ENCODE data around the gene THAP4. TPM values are rescaled to one million over a fixed set of nuclear protein-coding genes. Genes with fewer than 3 reads are reported as not detected.

THAP4 gene
- total RNA-seq, 2 donors from 2014 or later, result 42.2 to 45.8 TPM

DNA sequence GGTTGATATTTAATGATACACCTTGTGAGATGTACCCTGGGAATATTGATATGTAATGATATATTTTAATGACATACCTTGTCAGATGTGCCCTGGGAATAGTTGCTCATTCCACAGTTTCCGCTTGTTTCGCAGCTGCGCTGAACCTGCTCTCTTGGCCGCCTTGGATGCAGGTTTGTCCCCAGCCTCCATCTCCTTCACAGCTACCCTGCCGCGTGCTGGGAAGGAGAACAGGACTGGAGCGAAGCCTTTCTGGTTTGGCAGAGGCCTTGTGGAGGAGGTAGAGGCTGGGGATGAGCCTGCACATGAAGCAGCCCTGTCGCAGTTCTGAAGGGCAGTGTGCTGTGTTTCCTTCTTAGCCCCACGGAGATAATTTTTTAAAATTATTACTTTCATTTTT is 15.2 kb upstream of the THAP4 start:
- DNase-seq (ENCODE audit: low spot score in 2 of 2) (no peak), ATAC-seq (no peak)
- Mint-ChIP-seq H3K27ac (peak overlapping the region in 1 of 2 donors; percentile 50), H3K36me3 (peaks cover 0 to 7% of the 10 kb centered on the region in 2 donors), H3K9me3 (no peaks in the 10 kb centered on the region)

DNA sequence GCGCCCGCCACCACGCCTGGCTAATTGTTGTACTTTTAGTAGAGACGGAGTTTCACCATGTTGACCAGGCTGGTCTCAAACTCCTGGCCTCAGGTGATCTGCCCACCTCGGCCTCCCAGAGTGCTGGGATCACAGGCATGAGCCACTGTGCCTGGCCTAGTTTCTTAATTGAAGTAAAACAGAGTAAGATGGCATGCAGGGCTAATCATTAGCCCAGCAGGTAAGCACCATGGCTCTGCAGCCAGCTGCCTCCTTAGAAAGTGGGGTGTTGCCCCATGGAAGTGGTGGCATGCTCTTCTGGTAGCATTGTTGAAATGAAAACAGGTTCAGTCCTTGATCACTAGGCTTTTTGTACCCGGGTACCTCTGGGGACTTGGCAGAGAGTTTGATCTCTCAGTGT is 13.0 kb upstream of the THAP4 start:
- no peak for DNase-seq (ENCODE audit: low spot score in 2 of 2)
- ATAC-seq, result no peak
- Mint-ChIP-seq H3K27ac (no peak overlapping the region), H3K36me3 (no peaks in the 10 kb centered on the region), H3K9me3 (no peaks in the 10 kb centered on the region)

DNA sequence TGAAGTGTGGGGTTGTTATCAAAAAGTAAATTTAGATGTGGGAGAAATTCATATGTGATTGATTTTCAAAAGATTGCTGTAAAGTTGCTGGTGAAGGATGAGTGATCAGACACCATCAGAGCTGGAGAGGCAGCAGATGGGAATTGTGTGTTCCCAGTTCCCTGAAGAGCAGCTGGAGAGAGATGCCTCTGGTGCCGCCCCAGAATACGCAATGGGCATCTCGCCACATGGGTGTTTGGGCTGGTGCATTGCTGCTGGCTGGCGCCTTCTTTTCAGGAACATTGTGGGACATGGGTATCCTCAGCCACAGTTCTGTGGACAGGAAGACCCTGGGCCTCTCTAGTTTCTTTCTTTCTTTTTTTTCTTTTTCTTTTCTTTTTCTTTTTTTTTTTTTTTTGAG is 12.4 kb upstream of the THAP4 start:
- Mint-ChIP-seq H3K36me3 (no peaks in the 10 kb centered on the region), H3K27ac (peak overlapping the region in 1 of 2 donors; percentile 88), H3K9me3 (no peaks in the 10 kb centered on the region)
- DNase-seq (ENCODE audit: low spot score in 2 of 2) (no peak), ATAC-seq (no peak)

DNA sequence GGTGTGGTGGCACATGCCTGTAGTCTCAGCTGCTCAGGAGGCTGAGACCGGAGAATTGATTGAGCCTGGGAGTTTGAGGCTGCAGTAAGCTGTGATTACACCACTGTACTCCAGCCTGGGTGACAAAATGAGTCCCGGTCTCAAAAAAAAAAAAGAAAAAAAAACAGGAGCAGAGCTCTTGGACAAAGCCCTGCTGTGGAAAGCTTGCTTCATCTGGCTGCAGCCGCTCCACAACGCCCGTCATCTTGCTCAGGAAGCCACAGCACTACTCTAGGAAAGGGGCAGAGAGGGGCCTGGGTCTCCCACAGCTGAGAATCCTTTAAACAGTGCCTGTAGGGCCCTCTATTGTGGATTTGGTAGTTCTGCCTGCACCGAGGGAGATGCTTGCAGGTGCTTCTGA is 11.5 kb upstream of the THAP4 start:
- ATAC-seq (no peak), DNase-seq (ENCODE audit: low spot score in 2 of 2) (no peak)
- no peak overlapping the region for H3K27ac Mint-ChIP-seq
- H3K36me3 Mint-ChIP-seq, result no peaks in the 10 kb centered on the region
- H3K9me3 Mint-ChIP-seq, result no peaks in the 10 kb centered on the region

DNA sequence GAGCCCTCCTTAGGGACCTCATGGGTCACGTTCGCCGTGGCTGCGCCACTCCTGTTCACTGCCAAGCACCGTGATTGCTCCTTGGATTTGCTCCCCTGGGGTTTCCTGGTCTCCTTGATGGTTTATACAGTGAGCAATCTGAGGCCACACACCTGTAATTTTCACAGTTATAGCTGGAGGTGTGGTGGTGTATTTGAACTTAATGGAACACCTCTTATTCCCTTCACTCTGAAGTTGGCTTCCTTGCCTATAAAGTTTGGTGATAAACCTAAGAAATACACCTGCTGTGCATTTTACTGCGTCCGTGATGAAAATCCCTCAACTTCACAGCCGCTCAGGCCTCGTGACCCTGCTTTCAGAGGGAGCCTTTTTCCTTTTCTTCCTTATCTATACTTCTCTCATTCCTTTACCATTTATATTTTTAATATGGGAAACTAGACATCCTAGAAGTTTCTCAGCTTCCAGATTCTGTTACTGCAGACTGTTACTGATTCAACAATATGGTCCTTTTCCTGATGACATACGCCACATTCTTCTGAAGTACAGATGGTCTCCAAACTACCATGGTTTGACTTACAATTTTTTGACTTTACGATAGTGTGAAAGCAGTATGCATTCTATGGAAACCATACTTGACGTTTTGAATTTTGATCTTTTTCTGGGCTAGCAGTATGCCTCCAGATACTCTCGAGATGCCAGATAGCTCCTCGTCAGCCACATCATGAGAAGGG is 9.1 kb upstream of the THAP4 start:
- ATAC-seq (no peak), DNase-seq (ENCODE audit: low spot score in 2 of 2) (no peak)
- H3K9me3 Mint-ChIP-seq, result no peaks in the 10 kb centered on the region
- no peak overlapping the region for H3K27ac Mint-ChIP-seq
- no peaks in the 10 kb centered on the region for H3K36me3 Mint-ChIP-seq

DNA sequence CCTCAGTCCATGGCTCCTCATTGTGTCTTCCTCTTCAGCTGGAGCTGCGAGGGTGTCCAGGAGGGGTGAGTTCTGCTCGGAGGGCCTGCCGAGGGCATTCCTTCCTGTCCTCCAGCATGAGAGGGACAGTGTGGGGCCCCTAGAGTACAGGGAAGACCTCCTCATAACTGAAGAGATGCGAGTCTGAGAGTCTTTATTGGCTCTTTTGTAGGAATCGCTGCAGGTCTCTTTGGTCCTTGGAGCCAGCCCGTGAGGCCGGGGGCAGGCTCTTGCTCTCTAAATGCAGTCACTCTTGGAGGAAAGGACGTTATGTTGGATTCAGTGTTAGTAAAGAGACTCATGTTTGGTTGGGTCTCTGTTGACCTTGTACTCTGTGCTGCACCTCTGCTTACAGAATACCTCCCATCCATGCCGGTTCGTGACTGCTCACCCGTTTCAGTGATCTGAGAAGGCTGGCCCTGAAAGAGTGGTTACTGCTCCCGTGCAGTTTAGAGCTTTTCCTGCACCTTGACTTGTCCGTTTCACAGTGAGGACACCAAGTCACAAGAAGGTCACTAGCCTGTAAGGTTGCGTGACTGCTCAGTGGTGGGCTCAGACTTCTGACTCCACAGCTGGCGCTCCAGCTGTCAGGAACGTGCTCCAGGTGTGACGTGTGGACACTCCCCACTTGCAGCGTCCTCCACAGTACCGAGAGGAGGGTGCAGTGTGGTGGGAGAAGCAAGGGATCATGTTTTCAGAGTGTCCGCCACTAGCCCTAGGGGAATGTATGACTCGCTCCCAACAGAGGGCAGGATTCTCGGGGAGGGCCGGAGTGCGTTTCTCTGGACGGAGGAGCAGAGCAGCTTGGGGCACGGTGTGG is 8.3 kb upstream of the THAP4 start:
- peaks cover 0 to 2% of the 10 kb centered on the region in 2 donors for H3K9me3 Mint-ChIP-seq
- no peak overlapping the region for H3K27ac Mint-ChIP-seq
- DNase-seq (ENCODE audit: low spot score in 2 of 2) (no peak), ATAC-seq (no peak)
- H3K36me3 Mint-ChIP-seq, result peaks cover 0 to 6% of the 10 kb centered on the region in 2 donors

DNA sequence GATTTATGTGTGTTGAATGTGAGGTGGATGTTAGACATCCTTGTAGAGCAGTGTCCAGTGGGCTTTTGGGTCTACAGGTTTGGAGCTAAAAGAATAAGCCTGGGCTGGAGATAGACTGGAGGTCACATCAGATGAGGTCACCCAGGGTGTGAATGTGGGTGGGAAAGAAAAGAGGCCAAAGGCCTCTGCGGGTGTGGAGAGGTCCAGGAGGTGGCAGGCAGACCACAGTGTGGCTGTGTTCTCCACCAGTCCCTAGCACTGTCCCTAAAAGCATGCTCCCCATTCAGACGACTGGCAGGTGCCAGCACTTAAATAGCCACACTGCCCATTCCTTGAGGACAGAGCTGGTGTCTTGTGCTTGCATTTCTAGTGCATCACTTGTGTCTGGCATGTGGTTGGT is 4.7 kb upstream of the THAP4 start:
- peaks cover 0 to 3% of the 10 kb centered on the region in 2 donors for H3K9me3 Mint-ChIP-seq
- DNase-seq (ENCODE audit: low spot score in 2 of 2) (no peak), ATAC-seq (no peak)
- peak overlapping the region in 1 of 2 donors; percentile 2 for H3K27ac Mint-ChIP-seq
- peaks cover 5 to 29% of the 10 kb centered on the region in 2 donors for H3K36me3 Mint-ChIP-seq

DNA sequence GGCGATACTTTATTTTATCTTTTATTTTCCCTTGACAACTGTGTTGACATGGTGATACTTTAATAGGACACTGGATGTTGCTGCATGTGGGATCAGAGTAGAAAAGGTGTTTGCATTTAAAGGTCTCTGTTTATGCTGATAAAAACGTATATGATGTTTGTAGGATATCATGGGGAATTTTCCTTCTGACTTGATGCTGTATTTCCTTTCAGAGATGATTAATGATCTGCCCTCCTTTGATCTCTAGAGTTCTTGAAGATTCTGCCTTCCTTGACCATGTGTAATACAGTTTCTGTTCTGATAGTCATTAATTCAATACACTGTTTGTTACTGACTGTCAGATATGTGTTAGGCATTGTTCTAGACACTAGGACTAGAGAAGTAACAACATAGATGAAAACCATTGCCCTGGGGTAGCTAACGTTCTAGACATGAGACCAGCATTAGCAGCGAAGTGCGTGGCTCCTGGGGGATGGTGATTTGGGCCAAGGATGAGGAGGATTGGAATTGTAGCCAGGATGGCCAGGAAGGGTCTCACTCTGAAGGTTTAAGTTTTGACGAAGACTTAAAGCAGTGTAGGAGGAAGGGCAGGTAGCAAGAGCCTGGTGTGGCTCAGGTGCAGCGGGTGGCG is 3.3 kb upstream of the THAP4 start:
- H3K27ac Mint-ChIP-seq, result peak overlapping the region; percentile 76 to 82
- peaks cover 0 to 3% of the 10 kb centered on the region in 2 donors for H3K9me3 Mint-ChIP-seq
- no peak for DNase-seq (ENCODE audit: low spot score in 2 of 2)
- peaks cover 5 to 29% of the 10 kb centered on the region in 2 donors for H3K36me3 Mint-ChIP-seq
- ATAC-seq, result peak; percentile 11 to 19

DNA sequence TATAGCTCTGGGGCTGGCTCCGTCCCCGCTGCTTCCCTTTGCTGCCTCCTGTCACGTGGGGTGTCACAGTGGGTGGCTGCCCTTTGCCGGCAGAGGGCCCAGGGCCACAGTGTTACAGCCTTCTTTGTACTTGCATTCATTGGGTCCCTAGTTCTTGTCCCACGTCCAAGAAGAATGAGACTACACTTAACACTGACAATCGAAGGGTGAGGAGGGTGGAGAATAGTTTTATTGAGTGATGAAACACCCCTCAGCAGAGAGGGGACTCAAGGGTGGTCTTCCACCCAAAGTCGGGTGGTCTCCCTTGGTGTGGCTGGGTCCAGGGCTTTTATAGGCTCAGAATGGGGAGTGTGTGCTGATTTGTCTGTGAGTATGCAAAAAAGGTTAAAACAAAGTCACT is 2.4 kb upstream of the THAP4 start:
- no peak for ATAC-seq
- Mint-ChIP-seq H3K9me3 (peaks cover 0 to 3% of the 10 kb centered on the region in 2 donors), H3K27ac (peak overlapping the region; percentile 76 to 82), H3K36me3 (peaks cover 11 to 29% of the 10 kb centered on the region in 2 donors)
- DNase-seq (ENCODE audit: low spot score in 2 of 2), result no peak

DNA sequence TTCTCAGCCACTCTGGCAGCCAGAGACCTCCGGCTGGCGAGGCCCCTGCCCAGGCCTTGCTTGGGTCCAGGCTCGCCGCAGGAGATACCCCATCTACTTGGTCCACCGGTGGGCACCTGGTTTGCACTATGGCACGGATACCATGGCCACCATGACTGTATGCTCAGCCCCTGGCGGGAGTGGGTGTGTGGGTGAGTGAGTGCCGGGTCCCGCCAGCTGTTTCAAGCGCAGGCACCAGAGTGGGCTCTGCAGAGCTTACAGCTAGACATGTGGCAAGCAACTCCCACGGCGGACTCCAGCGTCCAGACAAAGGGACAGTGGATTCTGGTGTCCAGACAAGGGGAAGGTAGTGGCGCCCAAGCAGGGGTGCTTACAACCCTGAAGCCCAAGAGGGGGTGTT is 2.0 kb upstream of the THAP4 start:
- DNase-seq (ENCODE audit: low spot score in 2 of 2) (no peak), ATAC-seq (no peak)
- Mint-ChIP-seq H3K36me3 (peaks cover 11 to 29% of the 10 kb centered on the region in 2 donors), H3K9me3 (peaks cover 0 to 3% of the 10 kb centered on the region in 2 donors), H3K27ac (peak overlapping the region; percentile 84 to 97)

DNA sequence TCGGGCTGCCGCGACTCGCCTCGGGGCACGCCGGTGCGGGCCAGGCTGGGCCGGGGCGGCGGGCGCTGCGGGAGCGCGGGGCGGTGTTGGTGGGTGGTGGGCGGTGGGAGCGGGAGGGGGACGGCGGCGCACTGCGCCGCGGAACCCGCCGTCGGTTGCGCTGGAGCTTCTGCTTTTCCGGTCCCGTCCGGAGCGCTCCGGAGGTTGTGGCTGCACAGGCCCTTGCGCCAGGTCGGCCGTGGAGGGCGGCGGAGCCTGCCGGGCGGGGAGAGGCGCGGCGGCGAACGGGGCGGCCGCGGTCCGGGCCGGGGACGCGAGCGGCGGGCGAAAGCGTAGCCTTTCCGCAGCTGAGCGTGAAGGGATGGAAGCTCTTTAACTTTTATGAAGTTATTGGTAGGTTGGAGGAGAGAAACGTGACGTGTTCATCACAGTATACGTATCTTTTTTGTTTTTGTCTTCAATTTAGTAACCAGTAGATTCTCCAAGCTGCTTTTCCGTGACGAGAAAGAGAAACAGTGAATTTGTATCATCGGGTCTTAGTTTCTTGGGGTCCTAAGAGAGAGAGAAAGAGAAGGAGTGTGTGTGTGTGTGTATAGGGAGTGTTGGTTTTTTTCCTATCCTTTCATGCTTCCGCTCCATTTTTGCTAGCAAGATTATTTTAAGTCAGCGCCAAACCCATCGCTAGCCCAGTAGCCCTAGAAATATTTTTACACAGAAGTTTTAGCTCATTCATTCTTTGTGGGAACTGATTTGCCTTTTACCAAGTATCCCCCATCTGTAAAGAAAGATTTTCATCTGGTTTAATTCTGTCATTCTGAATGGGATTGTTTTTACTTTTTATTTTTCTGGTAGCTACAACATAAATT is 1.1 kb upstream of the THAP4 start:
- Mint-ChIP-seq H3K36me3 (peaks cover 17 to 35% of the 10 kb centered on the region in 2 donors), H3K9me3 (peaks cover 0 to 3% of the 10 kb centered on the region in 2 donors), H3K27ac (peak overlapping the region; percentile 84 to 97)
- ATAC-seq (peak; percentile 41 to 49), DNase-seq (ENCODE audit: low spot score in 2 of 2) (no peak)

DNA sequence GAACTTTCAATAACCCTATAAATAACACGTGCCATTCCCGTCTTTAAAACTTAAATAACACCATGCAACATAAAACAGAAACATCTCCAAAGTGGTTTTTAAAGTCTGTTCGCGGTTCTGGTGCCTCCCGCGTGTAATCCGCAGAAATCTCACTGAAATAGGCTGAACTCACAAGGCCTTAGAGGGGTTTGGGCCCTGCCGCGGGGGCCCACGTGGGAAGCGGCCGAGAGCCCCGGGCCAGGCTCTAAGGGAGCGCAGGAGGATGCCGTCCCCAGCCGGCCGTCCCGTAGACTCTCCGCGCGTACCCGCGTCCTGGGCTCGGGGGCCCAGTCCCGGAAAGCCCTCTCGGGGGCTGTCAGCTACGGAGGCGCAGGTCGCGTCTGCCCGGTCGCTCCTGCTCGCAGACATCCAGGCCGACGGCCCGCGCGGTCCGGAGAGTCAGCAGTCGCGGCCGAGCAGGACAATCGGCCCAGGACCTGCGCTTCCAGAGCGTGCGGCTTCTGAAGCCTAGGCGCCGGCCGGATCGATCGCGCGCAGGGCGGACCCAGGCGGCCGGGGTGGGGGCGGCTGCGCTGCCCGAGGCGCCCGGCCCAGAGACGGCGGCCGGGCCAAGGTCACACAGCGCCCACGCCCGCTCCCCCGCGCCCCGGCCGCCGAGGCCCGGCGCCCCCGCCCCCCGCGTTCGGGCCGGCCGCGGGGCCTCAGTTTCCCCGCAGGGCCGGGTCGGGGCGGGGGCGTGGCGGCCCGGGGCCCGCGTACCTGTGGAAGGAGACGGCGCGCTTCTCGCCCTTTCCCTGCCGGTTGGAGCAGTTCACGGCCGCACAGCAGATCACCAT is 558 bp downstream of the THAP4 start:
- Mint-ChIP-seq H3K36me3 (peaks cover 22 to 42% of the 10 kb centered on the region in 2 donors), H3K27ac (peak overlapping the region; percentile 61), H3K9me3 (peaks cover 0 to 3% of the 10 kb centered on the region in 2 donors)
- ATAC-seq (peak; percentile 37 to 51), DNase-seq (ENCODE audit: low spot score in 2 of 2) (peak in 1 of 2 donors; percentile 53)

DNA sequence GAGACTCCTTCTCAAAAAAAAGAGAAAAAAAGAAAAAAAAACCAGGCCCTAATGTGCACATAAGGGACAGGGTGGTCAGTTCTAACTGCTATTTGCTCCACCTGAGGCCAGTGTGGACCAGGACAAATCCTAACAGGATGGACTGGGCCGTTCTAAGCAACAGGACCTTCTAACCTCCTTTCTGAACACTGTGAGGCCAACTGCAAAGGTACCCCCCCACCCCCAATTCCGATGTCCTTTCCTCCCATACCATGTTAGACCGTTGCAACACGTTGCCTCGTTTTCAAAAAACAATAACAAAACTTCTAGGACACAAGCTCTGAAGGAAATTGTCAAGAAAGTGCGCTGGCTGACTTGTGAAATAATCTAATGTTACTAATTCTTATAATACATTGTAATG is 1.2 kb downstream of the THAP4 start:
- no peak for DNase-seq (ENCODE audit: low spot score in 2 of 2)
- Mint-ChIP-seq H3K36me3 (peaks cover 22 to 41% of the 10 kb centered on the region in 2 donors), H3K27ac (peak overlapping the region; percentile 61), H3K9me3 (peaks cover 0 to 3% of the 10 kb centered on the region in 2 donors)
- no peak for ATAC-seq

DNA sequence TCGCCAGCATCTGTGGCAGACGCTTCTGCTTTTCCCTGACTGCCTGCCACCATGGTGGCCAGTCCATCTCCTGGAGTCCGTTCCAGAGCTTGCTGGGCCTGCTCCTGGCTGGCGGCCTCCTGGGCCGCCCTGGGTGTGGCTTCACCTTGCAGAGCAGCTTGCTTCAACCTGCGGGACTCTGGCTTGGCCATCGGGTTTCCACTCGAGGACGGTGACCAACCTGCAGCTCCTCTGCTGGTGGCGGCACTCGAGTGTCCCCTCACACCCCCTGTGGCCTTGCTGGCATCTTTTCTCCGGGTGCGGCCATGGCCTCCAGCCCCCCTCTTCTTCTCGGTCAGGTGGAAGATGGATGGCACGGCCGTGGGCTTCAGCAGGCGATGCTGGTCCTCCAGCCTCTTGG is 3.4 kb downstream of the THAP4 start:
- no peak overlapping the region for H3K27ac Mint-ChIP-seq
- ATAC-seq, result no peak

DNA sequence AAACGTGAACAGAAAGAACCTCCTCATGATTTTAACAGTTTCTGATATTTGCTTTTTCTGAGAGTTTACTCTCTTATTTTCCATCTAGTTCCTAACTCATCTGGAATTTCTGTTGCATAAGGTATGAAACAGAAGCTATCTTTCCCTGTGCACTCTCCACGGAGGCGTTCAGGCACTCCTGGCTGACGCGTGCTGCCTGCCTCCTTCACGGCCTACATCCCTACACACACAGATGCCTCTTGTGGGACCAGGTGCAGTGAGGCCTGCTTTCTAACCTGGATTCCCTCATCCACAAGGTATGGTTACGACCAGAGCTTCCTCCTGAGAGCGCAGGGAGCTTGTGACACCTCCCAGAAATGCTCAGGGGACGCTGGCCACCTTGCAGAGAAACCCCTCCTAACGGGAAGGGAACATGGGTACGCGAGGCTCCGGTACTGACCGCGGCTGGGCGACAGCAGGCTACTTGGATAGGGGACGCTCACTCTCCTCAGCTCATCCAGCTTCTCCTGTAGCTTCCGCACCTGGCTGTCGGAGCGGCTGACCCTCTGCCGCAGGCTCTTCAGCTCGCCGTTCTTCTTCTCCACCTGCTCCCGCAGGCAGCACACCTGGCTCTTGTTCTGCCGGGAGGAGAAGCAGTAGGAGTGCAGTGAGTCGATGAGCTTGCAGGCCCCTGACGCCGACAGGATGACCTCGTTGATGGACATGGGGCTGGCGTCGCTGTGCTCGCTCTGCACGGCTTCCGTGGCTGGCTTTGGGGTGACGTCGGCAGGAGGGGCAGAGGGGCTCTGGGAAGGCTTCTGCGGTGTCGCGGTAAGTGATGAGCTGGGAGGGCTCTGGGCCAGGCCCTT is 4.3 kb downstream of the THAP4 start:
- Mint-ChIP-seq H3K36me3 (peaks cover 13 to 22% of the 10 kb centered on the region in 2 donors), H3K9me3 (no peaks in the 10 kb centered on the region), H3K27ac (peak overlapping the region in 1 of 2 donors; percentile 55)
- no peak for DNase-seq (ENCODE audit: low spot score in 2 of 2)
- no peak for ATAC-seq

More for the DNA sequence above, 3.4 kb downstream of the THAP4 start:
- Mint-ChIP-seq H3K36me3 (peaks cover 19 to 22% of the 10 kb centered on the region in 2 donors), H3K9me3 (no peaks in the 10 kb centered on the region)
- no peak for DNase-seq (ENCODE audit: low spot score in 2 of 2)

All from activated naive CD4-positive, alpha-beta T cell treated with anti-CD3 and anti-CD28 coated beads, Interleukin-2, amount 50 U/mL, for 72 hours (primary cell).